Thyroid gland (tissue), 4 donors: ENCODE data around the gene CEP72. TPM values are rescaled to one million over a fixed set of nuclear protein-coding genes. Genes with fewer than 3 reads are reported as not detected.

ENCODE experiments used
- DNase-seq, 2 donors: peaks; one replicate each; pipeline ENCODE4 v3.0.0-alpha.2; 2019
- H3K27ac ChIP-seq, 3 donors: fragments of 200-600 bp; sonication (generic); 1 replicate in 2 of 3; 2 replicates in 1 of 3; pipeline ENCODE4 v1.5.1; 2016 to 2019; ENCODE audit warnings: mild to moderate bottlenecking in 1 of 3, moderate library complexity in 1 of 3
- H3K27me3 ChIP-seq: fragments of 200-600 bp; sonication (generic); one replicate; pipeline ENCODE4 v1.5.1; 2019
- H3K36me3 ChIP-seq, 2 donors: fragments of 200-600 bp; sonication (generic); one replicate each; pipeline ENCODE4 v1.5.1; 2016 to 2019
- H3K4me1 ChIP-seq, 2 donors: fragments of 200-600 bp; sonication (generic); one replicate each; pipeline ENCODE4 v1.5.1; 2017 to 2019
- H3K4me3 ChIP-seq, 3 donors: fragments of 200-600 bp; sonication (generic); replicated peaks in 1 of 3; 1 replicate in 2 of 3; 2 replicates in 1 of 3; pipeline ENCODE4 v1.5.1; 2016; ENCODE audit warnings: mild to moderate bottlenecking in 1 of 3
- H3K9me3 ChIP-seq: fragments of 200-600 bp; sonication (generic); one replicate; pipeline ENCODE4 v1.5.1; 2017
- CTCF ChIP-seq, 6 experiments: fragments of 200-600 bp in 3 of 6; fragments of 450-650 bp in 3 of 6; sonication (generic) in 3 of 6; IDR thresholded peaks; one replicate each; pipeline ENCODE4 v1.5.1; 2016 to 2019; ENCODE audit warnings: antibody characterized with exemption in 6 of 6, mild to moderate bottlenecking in 2 of 6, inconsistent platforms in 1 of 6, moderate library complexity in 1 of 6
- POLR2A ChIP-seq, 2 donors: fragments of 450-650 bp; IDR thresholded peaks; one replicate each; pipeline ENCODE4 v1.6.1; 2017; ENCODE audit warnings: antibody characterized with exemption in 2 of 2, mild to moderate bottlenecking in 2 of 2, moderate library complexity in 1 of 2
- WGBS, 2 donors: methylation state at CpG; one replicate each; pipeline ENCODE4 v1.1.5; 2017; 5-methylcytosine and 5-hydroxymethylcytosine counted together
- intact Hi-C: fragments of 100-400 bp; cut with DNase I; formaldehyde crosslinking; loops from one replicate; pipeline ENCODE4 v1.15.1; 2023
- total RNA-seq, 4 donors: library from RNA; depleted of rRNA; stranded (reverse); fragments of >200 nt; gene quantifications; one replicate each; pipeline ENCODE4 v1.2.3, GENCODE V29; 2016

The CEP72 gene
- total RNA-seq, 4 donors from 2014 or later, result 3.4 to 7.6 (median 4.6) TPM

GRCh38 chr5:647727-648126, 35.6 kb downstream of the CEP72 start:
- DNase-seq, result no peak
- no peaks in the 10 kb centered on the region for H3K9me3 ChIP-seq
- intact Hi-C loops, result no loop called here
- 98% methylated on average over 9 of the region's 9 CpGs for WGBS, 2 donors
- no peaks in the 10 kb centered on the region for H3K36me3 ChIP-seq
- H3K4me1 ChIP-seq, result no peaks in the 10 kb centered on the region
- no peak overlapping the region for H3K27ac ChIP-seq
- no peak for TF ChIP-seq POLR2A (IDR thresholded peaks at IDR 0.05)
- no peak for TF ChIP-seq CTCF (IDR thresholded peaks at IDR 0.05)
- no peaks in the 10 kb centered on the region for H3K27me3 ChIP-seq
- H3K4me3 ChIP-seq, result no peak overlapping the region

DNA sequence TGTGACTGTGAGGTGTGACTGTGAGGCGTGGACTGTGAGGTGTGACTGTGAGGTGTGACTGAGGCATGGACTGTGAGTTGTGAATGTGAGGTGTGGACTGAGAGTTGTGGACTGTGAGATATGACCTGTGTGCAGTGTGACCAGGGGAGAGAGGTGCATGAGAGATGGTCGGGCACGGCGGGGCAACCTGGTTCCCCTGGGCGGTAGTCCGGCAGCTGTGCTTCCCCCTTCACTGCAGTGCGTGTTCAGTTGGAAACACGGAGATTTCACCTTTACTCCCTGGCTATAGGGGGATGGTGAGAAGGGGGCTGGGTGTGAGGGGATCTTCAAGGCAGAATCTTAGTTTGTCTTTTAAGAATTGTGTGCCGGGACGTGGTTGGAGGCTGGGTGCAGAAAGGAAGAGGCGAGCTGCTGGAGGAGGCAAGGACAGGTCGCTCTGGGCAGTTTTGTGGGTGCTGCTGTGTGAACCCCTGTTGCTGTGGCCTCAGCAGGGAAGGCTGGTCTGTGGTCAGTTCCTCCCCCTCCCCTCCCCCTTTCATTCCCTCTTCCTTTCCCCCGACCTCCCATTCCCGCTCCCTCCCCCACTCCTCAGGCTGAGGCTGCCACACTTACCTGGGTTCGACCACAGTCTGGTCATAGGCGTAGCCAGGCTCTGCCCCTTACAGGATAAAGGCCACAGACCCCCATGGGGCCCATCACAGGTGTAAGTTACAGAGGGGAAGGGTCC, 39.3 kb downstream of the CEP72 start:
- H3K27ac ChIP-seq, result no peak overlapping the region
- no peaks in the 10 kb centered on the region for H3K27me3 ChIP-seq
- H3K4me3 ChIP-seq, result no peak overlapping the region
- DNase-seq, result no peak
- H3K4me1 ChIP-seq, result no peaks in the 10 kb centered on the region
- no peaks in the 10 kb centered on the region for H3K36me3 ChIP-seq
- 90 to 92% methylated on average over 16 of the region's 16 CpGs for WGBS, 2 donors
- no peaks in the 10 kb centered on the region for H3K9me3 ChIP-seq
- intact Hi-C loops, result no loop called here
- TF ChIP-seq CTCF (IDR thresholded peaks at IDR 0.05) (no peak), POLR2A (IDR thresholded peaks at IDR 0.05) (no peak)

- 92 to 95% methylated on average over 6 to 8 of the region's 8 CpGs for WGBS, 2 donors
- intact Hi-C loops, result no loop called here
- Histone ChIP-seq H3K36me3 (no peaks in the 10 kb centered on the region), H3K4me3 (no peak overlapping the region), H3K27me3 (no peaks in the 10 kb centered on the region), H3K4me1 (no peaks in the 10 kb centered on the region), H3K9me3 (no peaks in the 10 kb centered on the region), H3K27ac (no peak overlapping the region)
- TF ChIP-seq CTCF (IDR thresholded peaks at IDR 0.05) (no peak), POLR2A (IDR thresholded peaks at IDR 0.05) (no peak)
- DNase-seq, result no peak
These were observed 39.9 kb downstream of the CEP72 start for GRCh38 chr5:652023-652515.

DNA sequence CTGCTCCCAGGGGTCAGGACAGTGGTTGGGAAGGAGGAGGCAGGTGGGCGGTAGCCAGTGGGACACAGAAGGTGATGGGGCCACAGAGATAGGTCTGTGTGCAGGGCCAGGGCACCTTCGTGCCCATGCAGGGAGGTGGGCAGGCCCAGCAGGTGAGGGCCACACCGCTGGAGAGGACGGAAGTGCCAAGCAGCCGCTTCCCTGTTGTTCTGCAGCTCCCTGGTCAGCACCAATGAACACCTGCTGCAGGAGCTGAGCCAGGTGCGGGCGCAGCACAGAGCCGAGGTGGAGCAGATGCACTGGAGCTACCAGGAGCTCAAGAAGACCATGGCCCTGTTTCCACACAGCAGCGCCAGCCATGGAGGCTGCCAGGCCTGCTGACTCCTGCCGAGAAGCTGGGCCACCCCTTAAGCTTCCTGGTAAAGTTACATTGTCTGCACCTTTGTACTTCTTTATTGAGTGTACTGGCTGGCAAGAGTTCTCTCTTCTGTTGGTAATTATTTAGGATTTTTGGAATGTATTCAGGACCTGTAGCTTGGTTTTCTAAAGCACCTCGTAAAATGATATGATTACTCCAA, 40.7 kb downstream of the CEP72 start:
- H3K36me3 ChIP-seq, result no peaks in the 10 kb centered on the region
- 92 to 94% methylated on average over 8 to 11 of the region's 11 CpGs for WGBS, 2 donors
- intact Hi-C loops, result no loop called here
- H3K27ac ChIP-seq, result no peak overlapping the region
- H3K4me3 ChIP-seq, result no peak overlapping the region
- no peaks in the 10 kb centered on the region for H3K9me3 ChIP-seq
- TF ChIP-seq POLR2A (IDR thresholded peaks at IDR 0.05) (no peak), CTCF (IDR thresholded peaks at IDR 0.05) (no peak)
- no peak for DNase-seq
- H3K4me1 ChIP-seq, result no peaks in the 10 kb centered on the region
- H3K27me3 ChIP-seq, result no peaks in the 10 kb centered on the region

GRCh38 chr5:654071-654778, 42.1 kb downstream of the CEP72 start:
- Histone ChIP-seq H3K9me3 (no peaks in the 10 kb centered on the region), H3K36me3 (no peaks in the 10 kb centered on the region), H3K27me3 (no peaks in the 10 kb centered on the region), H3K4me1 (no peaks in the 10 kb centered on the region), H3K4me3 (no peak overlapping the region), H3K27ac (no peak overlapping the region)
- intact Hi-C loops, result no loop called here
- WGBS, 2 donors, result 84 to 92% methylated on average over 17 of the region's 17 CpGs
- DNase-seq, result no peak
- no peak for TF ChIP-seq POLR2A (IDR thresholded peaks at IDR 0.05)
- no peak for TF ChIP-seq CTCF (IDR thresholded peaks at IDR 0.05)
